ENCODE measurements around the gene MLLT3.

The MLLT3 gene

DNA sequence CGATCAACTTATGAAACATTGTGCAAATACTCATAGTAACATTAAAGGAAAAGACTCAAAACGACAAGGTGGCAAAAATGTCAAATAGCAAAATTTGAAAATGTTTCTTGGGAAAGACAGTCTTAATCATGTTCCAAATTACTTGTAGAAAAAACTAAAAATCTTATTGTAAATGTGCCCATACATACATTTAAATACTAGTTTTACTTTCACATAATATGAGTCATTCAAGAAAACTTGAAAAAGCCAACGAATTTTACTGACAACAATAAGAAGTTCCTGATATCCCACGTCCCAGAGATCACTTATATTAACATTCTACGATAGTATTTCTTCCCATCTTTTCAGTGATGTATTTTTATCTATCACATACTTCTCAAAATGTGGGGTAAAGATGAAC is 13.7 kb downstream of the MLLT3 start:
- Histone ChIP-seq H3K4me2 (no peak overlapping the region), H3K27ac (no peak overlapping the region), H3K4me1 (ENCODE audit: low read depth, poor library complexity, severe bottlenecking) (peaks cover 28% of the 10 kb centered on the region), H4K20me1 (ENCODE audit: insufficient read depth) (no peaks in the 10 kb centered on the region), H3K36me3 (ENCODE audit: insufficient read depth) (no peaks in the 10 kb centered on the region), H3K79me2 (ENCODE audit: insufficient read depth, low read depth) (no peaks in the 10 kb centered on the region), H2AFZ (ENCODE audit: low read depth) (no peak overlapping the region), H3K4me3 (IDR thresholded peaks at IDR 0.05; ENCODE audit: insufficient read depth, low read depth, low read length) (no peak overlapping the region), H3K27me3 (ENCODE audit: insufficient read depth, low read depth) (no peaks in the 10 kb centered on the region), H3K9ac (no peak overlapping the region)
- TF ChIP-seq, protein P1, sequence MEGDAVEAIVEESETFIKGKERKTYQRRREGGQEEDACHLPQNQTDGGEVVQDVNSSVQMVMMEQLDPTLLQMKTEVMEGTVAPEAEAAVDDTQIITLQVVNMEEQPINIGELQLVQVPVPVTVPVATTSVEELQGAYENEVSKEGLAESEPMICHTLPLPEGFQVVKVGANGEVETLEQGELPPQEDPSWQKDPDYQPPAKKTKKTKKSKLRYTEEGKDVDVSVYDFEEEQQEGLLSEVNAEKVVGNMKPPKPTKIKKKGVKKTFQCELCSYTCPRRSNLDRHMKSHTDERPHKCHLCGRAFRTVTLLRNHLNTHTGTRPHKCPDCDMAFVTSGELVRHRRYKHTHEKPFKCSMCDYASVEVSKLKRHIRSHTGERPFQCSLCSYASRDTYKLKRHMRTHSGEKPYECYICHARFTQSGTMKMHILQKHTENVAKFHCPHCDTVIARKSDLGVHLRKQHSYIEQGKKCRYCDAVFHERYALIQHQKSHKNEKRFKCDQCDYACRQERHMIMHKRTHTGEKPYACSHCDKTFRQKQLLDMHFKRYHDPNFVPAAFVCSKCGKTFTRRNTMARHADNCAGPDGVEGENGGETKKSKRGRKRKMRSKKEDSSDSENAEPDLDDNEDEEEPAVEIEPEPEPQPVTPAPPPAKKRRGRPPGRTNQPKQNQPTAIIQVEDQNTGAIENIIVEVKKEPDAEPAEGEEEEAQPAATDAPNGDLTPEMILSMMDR (conservative IDR thresholded peaks at IDR 0.05; ENCODE audit: low read depth, low read length), result no peak

DNA sequence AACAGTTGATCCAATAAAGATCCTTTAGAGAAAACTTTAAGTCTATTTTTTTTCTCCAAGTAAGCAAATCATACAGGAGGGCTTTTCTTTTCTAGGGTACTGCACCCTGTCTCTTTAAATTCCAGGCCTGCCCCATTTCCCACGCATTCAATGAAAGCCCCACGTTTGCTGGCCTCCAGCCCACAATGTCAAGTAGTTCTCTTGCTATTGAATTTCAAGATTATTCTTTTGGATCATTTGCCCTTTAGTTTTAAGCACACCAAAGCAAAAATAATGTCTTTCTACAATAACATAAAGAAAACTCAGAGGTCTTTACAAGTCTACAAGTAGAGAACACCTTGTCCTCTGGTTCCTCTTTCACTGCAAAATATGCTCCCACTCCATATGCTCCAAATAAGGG is 15.6 kb downstream of the MLLT3 start:
- TF ChIP-seq, protein P1 (conservative IDR thresholded peaks at IDR 0.05; ENCODE audit: low read depth, low read length), result no peak
- Histone ChIP-seq H2AFZ (ENCODE audit: low read depth) (no peak overlapping the region), H3K36me3 (ENCODE audit: insufficient read depth) (no peaks in the 10 kb centered on the region), H3K4me3 (IDR thresholded peaks at IDR 0.05; ENCODE audit: insufficient read depth, low read depth, low read length) (no peak overlapping the region), H3K4me1 (ENCODE audit: low read depth, poor library complexity, severe bottlenecking) (peaks cover 41% of the 10 kb centered on the region), H3K79me2 (ENCODE audit: insufficient read depth, low read depth) (no peaks in the 10 kb centered on the region), H3K27ac (no peak overlapping the region), H3K9ac (no peak overlapping the region), H3K4me2 (no peak overlapping the region), H3K27me3 (ENCODE audit: insufficient read depth, low read depth) (no peaks in the 10 kb centered on the region), H4K20me1 (ENCODE audit: insufficient read depth) (no peaks in the 10 kb centered on the region)

DNA sequence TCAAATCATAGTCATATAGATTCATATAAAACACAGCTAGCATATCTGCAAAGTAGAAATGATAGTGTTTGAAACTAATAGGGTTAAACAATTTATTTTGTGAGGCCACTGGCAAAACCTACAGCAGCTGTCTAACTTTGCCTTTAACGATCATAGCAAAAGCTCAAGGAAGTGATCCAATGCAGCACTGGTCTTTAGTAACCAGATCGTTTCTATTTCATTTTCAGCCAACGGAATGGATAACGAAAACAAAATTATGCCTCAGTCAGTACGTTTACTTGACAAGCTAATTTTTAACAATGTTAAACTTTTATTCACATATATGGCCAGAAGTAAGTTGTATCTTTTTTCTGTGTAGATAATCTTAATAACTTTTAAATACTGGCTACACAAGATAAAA is 17.7 kb downstream of the MLLT3 start:
- Histone ChIP-seq H4K20me1 (ENCODE audit: insufficient read depth) (no peaks in the 10 kb centered on the region), H3K4me3 (IDR thresholded peaks at IDR 0.05; ENCODE audit: insufficient read depth, low read depth, low read length) (no peak overlapping the region), H3K27me3 (ENCODE audit: insufficient read depth, low read depth) (no peaks in the 10 kb centered on the region), H3K4me2 (peak overlapping the region; percentile 7), H3K79me2 (ENCODE audit: insufficient read depth, low read depth) (no peaks in the 10 kb centered on the region), H3K4me1 (ENCODE audit: low read depth, poor library complexity, severe bottlenecking) (peaks cover 53% of the 10 kb centered on the region), H3K9ac (peak overlapping the region; percentile 5; the same call in 1 of the 2 replicates), H3K27ac (peak overlapping the region; percentile 9; the same call in 1 of the 2 replicates), H2AFZ (ENCODE audit: low read depth) (no peak overlapping the region), H3K36me3 (ENCODE audit: insufficient read depth) (no peaks in the 10 kb centered on the region)
- TF ChIP-seq, protein P1 (conservative IDR thresholded peaks at IDR 0.05; ENCODE audit: low read depth, low read length), result no peak

DNA sequence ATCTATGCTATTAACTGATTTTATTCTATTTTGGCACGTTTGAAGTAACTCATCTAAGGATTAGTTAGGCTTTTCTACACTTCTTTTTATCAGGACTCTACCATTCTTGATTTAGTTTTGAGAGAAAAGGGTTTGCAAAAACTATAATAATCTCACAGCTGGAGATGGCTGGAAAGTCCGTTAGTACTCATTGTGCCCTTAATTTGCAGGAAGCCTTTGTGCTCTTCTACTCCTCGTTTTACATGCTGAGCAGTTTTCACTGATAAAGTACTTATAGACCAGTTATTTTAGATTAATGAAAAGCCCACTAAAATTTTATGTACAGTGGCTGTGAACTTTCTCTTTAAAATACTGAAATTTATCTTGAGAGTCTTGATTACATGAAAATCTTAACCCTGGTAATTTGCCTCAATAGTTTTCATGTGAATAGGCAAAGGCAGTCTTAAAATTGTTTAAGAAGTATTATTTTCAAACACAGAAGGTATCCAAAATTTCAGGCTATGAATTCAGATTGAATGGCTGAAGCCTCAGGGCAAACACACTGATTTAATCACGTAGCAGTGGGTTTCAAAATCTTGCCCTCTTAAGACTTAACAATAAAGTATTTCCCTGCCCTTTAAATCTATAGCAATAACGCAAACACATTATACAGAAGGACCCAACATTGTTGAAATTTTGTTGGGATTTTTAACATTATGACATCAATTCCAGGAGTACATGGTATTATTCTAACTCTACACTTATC is 18.6 kb downstream of the MLLT3 start:
- TF ChIP-seq, protein P1 (conservative IDR thresholded peaks at IDR 0.05; ENCODE audit: low read depth, low read length), result no peak
- Histone ChIP-seq H3K36me3 (ENCODE audit: insufficient read depth) (no peaks in the 10 kb centered on the region), H3K4me2 (peak overlapping the region; percentile 7; the same call in 1 of the 2 replicates), H3K4me3 (IDR thresholded peaks at IDR 0.05; ENCODE audit: insufficient read depth, low read depth, low read length) (no peak overlapping the region), H3K9ac (no peak overlapping the region), H3K27ac (no peak overlapping the region), H3K4me1 (ENCODE audit: low read depth, poor library complexity, severe bottlenecking) (peaks cover 62% of the 10 kb centered on the region), H4K20me1 (ENCODE audit: insufficient read depth) (no peaks in the 10 kb centered on the region), H3K27me3 (ENCODE audit: insufficient read depth, low read depth) (no peaks in the 10 kb centered on the region), H2AFZ (ENCODE audit: low read depth) (no peak overlapping the region), H3K79me2 (ENCODE audit: insufficient read depth, low read depth) (no peaks in the 10 kb centered on the region)
